ENCODE measurements around the gene SLC35B3.

- no peak for TF ChIP-seq OSR1 (CRISPR knock-in tag; IDR thresholded peaks at IDR 0.05)
- no peak for TF ChIP-seq RARB (CRISPR knock-in tag; IDR thresholded peaks at IDR 0.05)
- no peak for TF ChIP-seq GLIS3 (CRISPR knock-in tag; IDR thresholded peaks at IDR 0.05)
- TF ChIP-seq ARNTL (CRISPR knock-in tag; IDR thresholded peaks at IDR 0.05; ENCODE audit: borderline replicate concordance, low read depth), result no peak
- no peak for TF ChIP-seq PATZ1 (CRISPR knock-in tag; IDR thresholded peaks at IDR 0.05; ENCODE audit: borderline replicate concordance)
- no peak for TF ChIP-seq TOX (CRISPR knock-in tag; IDR thresholded peaks at IDR 0.05; ENCODE audit: borderline replicate concordance)
- no peak for TF ChIP-seq ZNF70 (CRISPR knock-in tag; IDR thresholded peaks at IDR 0.05)
These were observed 26.8 kb upstream of the SLC35B3 start for GRCh38 chr6:8462169-8462568.
